ENCODE results near the gene TMX4.

DNA sequence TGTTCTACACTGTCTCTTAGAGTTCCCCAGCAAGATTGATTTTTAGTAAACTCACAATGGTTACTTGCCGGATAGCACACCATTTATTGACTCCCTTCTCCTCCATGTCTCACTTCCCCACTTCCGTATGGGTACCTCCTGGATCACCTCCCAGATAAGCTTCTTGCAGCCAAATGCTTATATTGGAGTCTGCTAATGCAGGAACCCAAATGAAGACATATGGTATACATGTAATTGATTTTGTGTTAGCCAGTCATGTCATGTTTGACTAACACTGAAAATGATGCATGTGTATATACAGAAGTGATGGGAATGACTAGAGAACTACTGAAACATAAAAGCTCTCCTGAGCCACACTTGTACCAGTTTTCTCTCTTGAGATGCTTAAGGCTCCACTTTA lies 46.1 kb upstream of the TMX4 start:
- no peak for TF ChIP-seq POLR2AphosphoS5 (IDR thresholded peaks at IDR 0.05; ENCODE audit: low read depth, low read length)
- TF ChIP-seq ZNF274 (IDR thresholded peaks at IDR 0.05; ENCODE audit: low read depth, low read length), result no peak
- TF ChIP-seq, protein P1, sequence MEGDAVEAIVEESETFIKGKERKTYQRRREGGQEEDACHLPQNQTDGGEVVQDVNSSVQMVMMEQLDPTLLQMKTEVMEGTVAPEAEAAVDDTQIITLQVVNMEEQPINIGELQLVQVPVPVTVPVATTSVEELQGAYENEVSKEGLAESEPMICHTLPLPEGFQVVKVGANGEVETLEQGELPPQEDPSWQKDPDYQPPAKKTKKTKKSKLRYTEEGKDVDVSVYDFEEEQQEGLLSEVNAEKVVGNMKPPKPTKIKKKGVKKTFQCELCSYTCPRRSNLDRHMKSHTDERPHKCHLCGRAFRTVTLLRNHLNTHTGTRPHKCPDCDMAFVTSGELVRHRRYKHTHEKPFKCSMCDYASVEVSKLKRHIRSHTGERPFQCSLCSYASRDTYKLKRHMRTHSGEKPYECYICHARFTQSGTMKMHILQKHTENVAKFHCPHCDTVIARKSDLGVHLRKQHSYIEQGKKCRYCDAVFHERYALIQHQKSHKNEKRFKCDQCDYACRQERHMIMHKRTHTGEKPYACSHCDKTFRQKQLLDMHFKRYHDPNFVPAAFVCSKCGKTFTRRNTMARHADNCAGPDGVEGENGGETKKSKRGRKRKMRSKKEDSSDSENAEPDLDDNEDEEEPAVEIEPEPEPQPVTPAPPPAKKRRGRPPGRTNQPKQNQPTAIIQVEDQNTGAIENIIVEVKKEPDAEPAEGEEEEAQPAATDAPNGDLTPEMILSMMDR (IDR thresholded peaks at IDR 0.05 in 2 of 3, conservative IDR thresholded peaks at IDR 0.05 in 1 of 3; ENCODE audit: borderline replicate concordance in 1 of 3, insufficient read depth in 1 of 3, low read depth in 2 of 3, low read length in 2 of 3), result no peak
- TF ChIP-seq EZH2 (IDR thresholded peaks at IDR 0.05), result no peak
- TF ChIP-seq JUND (IDR thresholded peaks at IDR 0.05), result no peak
- TF ChIP-seq SIN3A (IDR thresholded peaks at IDR 0.05; ENCODE audit: low read depth), result no peak
- TF ChIP-seq EGR1 (IDR thresholded peaks at IDR 0.05; ENCODE audit: low read depth), result no peak
- no peak for TF ChIP-seq YY1 (IDR thresholded peaks at IDR 0.05; ENCODE audit: extremely low read depth, insufficient replicate concordance, low read depth, low read length)
- no peak for TF ChIP-seq EZH2phosphoT487 (IDR thresholded peaks at IDR 0.05; ENCODE audit: borderline replicate concordance)

Measured in HCT116 (cell line).